DOHH2 (cell line): ENCODE results near the gene GRID1.

Experiments
- H3F3A ChIP-seq: fragments of 200-600 bp; sonication (generic), shearing (Covaris generic); 2 replicates; pipeline ENCODE4 v1.6.0; 2016; ENCODE audit warnings: antibody characterized with exemption, mild to moderate bottlenecking; ENCODE audit not compliant: control insufficient read depth, insufficient read depth
- H3K27ac ChIP-seq: fragments of 200-600 bp; sonication (generic); 2 replicates; pipeline ENCODE4 v1.5.1; 2014; ENCODE audit warnings: low read depth, mild to moderate bottlenecking, low read length, moderate library complexity
- H3K27me3 ChIP-seq: fragments of 200-600 bp; sonication (generic); 2 replicates; pipeline ENCODE4 v1.6.1; 2014; ENCODE audit warnings: mild to moderate bottlenecking, low read length, mixed read lengths; ENCODE audit not compliant: control insufficient read depth
- H3K36me3 ChIP-seq: fragments of 200-600 bp; sonication (generic); 2 replicates; pipeline ENCODE4 v1.6.1; 2014; ENCODE audit warnings: mild to moderate bottlenecking, low read length, moderate library complexity, mixed read lengths; ENCODE audit not compliant: control insufficient read depth
- H3K4me1 ChIP-seq: fragments of 200-600 bp; sonication (generic); 2 replicates; pipeline ENCODE4 v1.6.1; 2014; ENCODE audit warnings: mild to moderate bottlenecking, low read length, mixed read lengths; ENCODE audit not compliant: control insufficient read depth
- H3K4me2 ChIP-seq: fragments of 200-600 bp; sonication (generic); 2 replicates; pipeline ENCODE4 v1.6.0; 2014; ENCODE audit warnings: mild to moderate bottlenecking, low read length, moderate library complexity
- H3K4me3 ChIP-seq: fragments of 200-600 bp; sonication (generic); 2 replicates; pipeline ENCODE4 v1.5.1; 2014; ENCODE audit warnings: mild to moderate bottlenecking, low read length, mixed read lengths
- H3K79me2 ChIP-seq: fragments of 200-600 bp; sonication (generic); 2 replicates; pipeline ENCODE4 v1.6.1; 2014; ENCODE audit warnings: mild to moderate bottlenecking, low read length, mixed read lengths; ENCODE audit not compliant: control insufficient read depth
- H3K9me2 ChIP-seq: fragments of 200-600 bp; sonication (generic); replicated peaks from 2 replicates; pipeline ENCODE4 v1.6.1; 2014; ENCODE audit warnings: mild to moderate bottlenecking, low read length, mixed read lengths; ENCODE audit not compliant: control insufficient read depth
- H3K9me3 ChIP-seq: fragments of 200-600 bp; sonication (generic); 2 replicates; pipeline ENCODE4 v1.6.1; 2014; ENCODE audit warnings: antibody characterized with exemption, low read length, mixed read lengths; ENCODE audit not compliant: control insufficient read depth, insufficient read depth
- H4K20me1 ChIP-seq: fragments of 200-600 bp; sonication (generic); 2 replicates; pipeline ENCODE4 v1.6.0; 2014; ENCODE audit warnings: low read depth, mild to moderate bottlenecking, antibody characterized with exemption, low read length, moderate library complexity; ENCODE audit not compliant: control insufficient read depth, insufficient read depth
- CTCF ChIP-seq: fragments of 200-600 bp; sonication (generic); IDR thresholded peaks from one replicate; pipeline ENCODE4 v1.5.1; 2014; ENCODE audit warnings: antibody characterized with exemption, mild to moderate bottlenecking, low read depth, low read length; ENCODE audit not compliant: poor library complexity, severe bottlenecking
- EZH2phosphoT487 ChIP-seq: fragments of 200-600 bp; sonication (generic); IDR thresholded peaks from 2 replicates; pipeline ENCODE4 v1.6.1; 2017; ENCODE audit warnings: borderline replicate concordance, mild to moderate bottlenecking, antibody characterized with exemption, low read length, moderate library complexity, mixed read lengths

Gene GRID1

GRCh38 chr10:86085686-86086085 lies 280.9 kb downstream of the GRID1 start:
- no peaks in the 10 kb centered on the region for H3K79me2 ChIP-seq
- no peak for TF ChIP-seq EZH2phosphoT487
- TF ChIP-seq CTCF, result no peak
- H3K4me2 ChIP-seq, result no peak overlapping the region
- no peaks in the 10 kb centered on the region for H3K4me1 ChIP-seq
- no peaks in the 10 kb centered on the region for H3K9me3 ChIP-seq
- no peak overlapping the region for H3K4me3 ChIP-seq
- no peak overlapping the region for H3K27ac ChIP-seq
- H3K9me2 ChIP-seq, result no peaks in the 10 kb centered on the region
- no peaks in the 10 kb centered on the region for H4K20me1 ChIP-seq
- H3K36me3 ChIP-seq, result no peaks in the 10 kb centered on the region
- no peaks in the 10 kb centered on the region; the same call in 1 of the 2 replicates for H3K27me3 ChIP-seq
- no peaks in the 10 kb centered on the region for H3F3A ChIP-seq

- no peaks in the 10 kb centered on the region for H4K20me1 ChIP-seq
These were observed 281.5 kb downstream of the GRID1 start for GRCh38 chr10:86085136-86085535.

GRCh38 chr10:86084585-86084984 lies 282.0 kb downstream of the GRID1 start:
- H3K27ac ChIP-seq, result no peak overlapping the region
- H3K9me2 ChIP-seq, result no peaks in the 10 kb centered on the region
- no peaks in the 10 kb centered on the region for H3K36me3 ChIP-seq
- no peaks in the 10 kb centered on the region for H4K20me1 ChIP-seq
- TF ChIP-seq EZH2phosphoT487 (no peak), CTCF (no peak)
- H3K4me3 ChIP-seq, result no peak overlapping the region
- H3K4me1 ChIP-seq, result no peaks in the 10 kb centered on the region
- H3K79me2 ChIP-seq, result no peaks in the 10 kb centered on the region
- no peaks in the 10 kb centered on the region for H3K9me3 ChIP-seq
- no peaks in the 10 kb centered on the region for H3F3A ChIP-seq
- H3K27me3 ChIP-seq, result no peaks in the 10 kb centered on the region; the same call in 1 of the 2 replicates
- no peak overlapping the region for H3K4me2 ChIP-seq

More at GRCh38 chr10:86085136-86085535, 281.5 kb downstream of the GRID1 start:
- Histone ChIP-seq H3K9me3 (no peaks in the 10 kb centered on the region), H3K4me2 (no peak overlapping the region), H3K4me3 (no peak overlapping the region), H3K79me2 (no peaks in the 10 kb centered on the region), H3K36me3 (no peaks in the 10 kb centered on the region), H3K4me1 (no peaks in the 10 kb centered on the region), H3K9me2 (no peaks in the 10 kb centered on the region), H3K27me3 (no peaks in the 10 kb centered on the region; the same call in 1 of the 2 replicates), H3K27ac (no peak overlapping the region), H3F3A (no peaks in the 10 kb centered on the region)
- TF ChIP-seq EZH2phosphoT487 (no peak), CTCF (no peak)
